ENCODE data around the gene GPATCH4. TPM values are rescaled to one million over a fixed set of nuclear protein-coding genes. Genes with fewer than 3 reads are reported as not detected.
"Not testable (repeated sequence)": the region's sequence is repeated elsewhere in the genome, so short reads cannot be mapped to it uniquely, and the experiment has no call there.

GPATCH4 gene
- total RNA-seq, 1 donor from 2014 or later: 24.0 TPM

- H3K27ac Mint-ChIP-seq: no peak overlapping the region
- H3K4me1 Mint-ChIP-seq: peaks cover 18% of the 10 kb centered on the region
- no peaks in the 10 kb centered on the region for H3K36me3 Mint-ChIP-seq
- H3K9me3 Mint-ChIP-seq: no peaks in the 10 kb centered on the region
- H3K27me3 Mint-ChIP-seq (ENCODE audit: low read depth): peaks cover 89% of the 10 kb centered on the region
- H3K4me3 Mint-ChIP-seq: no peak overlapping the region
- DNase-seq (ENCODE audit: low spot score in 2 of 2, unreplicated experiment in 2 of 2): no peak
- TF ChIP-seq CTCF (IDR thresholded peaks at IDR 0.05; ENCODE audit: unreplicated experiment): no peak
Observed at GRCh38 chr1:156638189-156638985, 37.1 kb upstream of the GPATCH4 start.

GRCh38 chr1:156632355-156632754 lies 31.1 kb upstream of the GPATCH4 start:
- H3K27ac Mint-ChIP-seq: no peak overlapping the region
- no peak overlapping the region for H3K4me3 Mint-ChIP-seq
- H3K36me3 Mint-ChIP-seq: no peaks in the 10 kb centered on the region
- no peaks in the 10 kb centered on the region for H3K4me1 Mint-ChIP-seq
- H3K27me3 Mint-ChIP-seq (ENCODE audit: low read depth): peaks cover 86% of the 10 kb centered on the region
- no peak for DNase-seq (ENCODE audit: low spot score in 2 of 2, unreplicated experiment in 2 of 2)
- no peak for TF ChIP-seq CTCF (IDR thresholded peaks at IDR 0.05; ENCODE audit: unreplicated experiment)
- H3K9me3 Mint-ChIP-seq: no peaks in the 10 kb centered on the region

- not testable (repeated sequence) for H3K9me3 Mint-ChIP-seq; H3K4me3 Mint-ChIP-seq; H3K36me3 Mint-ChIP-seq; H3K4me1 Mint-ChIP-seq; H3K27ac Mint-ChIP-seq; DNase-seq (ENCODE audit: low spot score in 2 of 2, unreplicated experiment in 2 of 2)
- peaks cover 87% of the 10 kb centered on the region for H3K27me3 Mint-ChIP-seq (ENCODE audit: low read depth)
Observed at GRCh38 chr1:156631152-156631551, 29.9 kb upstream of the GPATCH4 start.

- Mint-ChIP-seq H3K4me1 (peaks cover 6% of the 10 kb centered on the region), H3K27ac (no peak overlapping the region), H3K9me3 (no peaks in the 10 kb centered on the region), H3K36me3 (no peaks in the 10 kb centered on the region), H3K27me3 (ENCODE audit: low read depth) (peaks cover 87% of the 10 kb centered on the region), H3K4me3 (no peak overlapping the region)
- TF ChIP-seq CTCF (IDR thresholded peaks at IDR 0.05; ENCODE audit: unreplicated experiment): no peak
- no peak for DNase-seq (ENCODE audit: low spot score in 2 of 2, unreplicated experiment in 2 of 2)
Observed at GRCh38 chr1:156629823-156630449, 28.7 kb upstream of the GPATCH4 start.

GRCh38 chr1:156627313-156627880 lies 26.1 kb upstream of the GPATCH4 start:
- Mint-ChIP-seq H3K4me1 (peaks cover 8% of the 10 kb centered on the region), H3K27me3 (ENCODE audit: low read depth) (peaks cover 89% of the 10 kb centered on the region), H3K4me3 (no peak overlapping the region), H3K36me3 (no peaks in the 10 kb centered on the region), H3K9me3 (no peaks in the 10 kb centered on the region), H3K27ac (no peak overlapping the region)
- DNase-seq (ENCODE audit: low spot score in 2 of 2, unreplicated experiment in 2 of 2): no peak
- TF ChIP-seq CTCF (IDR thresholded peaks at IDR 0.05; ENCODE audit: unreplicated experiment): peak; percentile 70

GRCh38 chr1:156626079-156626438 lies 24.8 kb upstream of the GPATCH4 start:
- Mint-ChIP-seq H3K27ac (no peak overlapping the region), H3K36me3 (no peaks in the 10 kb centered on the region), H3K4me3 (no peak overlapping the region), H3K4me1 (peaks cover 8% of the 10 kb centered on the region), H3K9me3 (no peaks in the 10 kb centered on the region), H3K27me3 (ENCODE audit: low read depth) (peaks cover 88% of the 10 kb centered on the region)
- TF ChIP-seq CTCF (IDR thresholded peaks at IDR 0.05; ENCODE audit: unreplicated experiment): peak; percentile 4
- DNase-seq (ENCODE audit: low spot score in 2 of 2, unreplicated experiment in 2 of 2): no peak
